G401.6 (cell line): ENCODE results near the gene RABGGTA.

Source experiments
- FAIRE-seq: peaks from 2 replicates; lab custom pipeline; 2012; peaks lifted over from hg19 to GRCh38; lab: Jason Lieb, UNC

The RABGGTA gene

GRCh38 chr14:24300326-24300980 is 29.1 kb upstream of the RABGGTA start:
- no peak for FAIRE-seq

- peak; percentile 91 for FAIRE-seq
These were observed 28.1 kb upstream of the RABGGTA start, which contains the start of the genes DHRS1 and NOP9 for GRCh38 chr14:24299255-24300191. Gene DHRS1, minus strand, starts transcription at chr14:24299780. Its CDS starts 674 bp downstream, at chr14:24299106. Gene NOP9, plus strand, starts transcription at chr14:24299850. Its CDS starts 105 bp downstream, at chr14:24299955.

- no peak for FAIRE-seq
These were observed 27.5 kb upstream of the RABGGTA start for GRCh38 chr14:24298892-24299254.

DNA sequence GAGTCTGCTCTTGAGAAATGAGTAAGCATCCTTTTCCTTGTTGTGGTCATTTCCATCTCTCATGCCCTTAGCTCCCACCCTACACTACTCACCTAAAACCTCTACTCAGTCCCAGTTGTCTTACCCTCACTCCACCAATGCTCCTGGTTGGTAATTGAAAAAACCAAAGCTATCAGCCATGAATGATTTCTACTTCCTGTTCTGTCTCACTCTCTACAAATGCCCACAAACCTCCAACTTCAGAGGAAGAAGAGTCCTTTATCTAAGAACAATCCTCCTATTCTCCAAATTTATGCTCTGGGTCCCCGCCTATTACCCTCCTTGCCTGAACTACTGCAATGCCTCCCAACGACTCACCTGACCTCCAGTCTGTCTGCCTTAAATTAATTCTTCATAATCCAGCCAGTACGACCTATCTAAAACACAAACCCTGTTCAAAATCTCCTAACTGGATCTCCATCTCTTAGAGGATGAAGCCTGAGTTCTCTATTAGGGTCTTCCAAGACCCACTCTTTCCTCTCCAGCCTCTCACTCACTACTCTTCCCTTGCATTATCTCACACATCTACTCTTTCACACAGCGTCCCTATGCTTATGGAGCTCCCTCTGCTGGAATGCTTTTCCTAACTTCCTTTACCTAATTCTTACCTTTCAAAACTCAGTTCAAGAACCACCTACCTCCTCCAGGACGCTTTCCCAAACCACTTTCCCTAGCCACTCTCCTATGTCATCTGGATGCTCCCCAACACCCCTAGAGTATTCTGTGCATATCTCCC is 26.0 kb upstream of the RABGGTA start:
- FAIRE-seq: no peak

DNA sequence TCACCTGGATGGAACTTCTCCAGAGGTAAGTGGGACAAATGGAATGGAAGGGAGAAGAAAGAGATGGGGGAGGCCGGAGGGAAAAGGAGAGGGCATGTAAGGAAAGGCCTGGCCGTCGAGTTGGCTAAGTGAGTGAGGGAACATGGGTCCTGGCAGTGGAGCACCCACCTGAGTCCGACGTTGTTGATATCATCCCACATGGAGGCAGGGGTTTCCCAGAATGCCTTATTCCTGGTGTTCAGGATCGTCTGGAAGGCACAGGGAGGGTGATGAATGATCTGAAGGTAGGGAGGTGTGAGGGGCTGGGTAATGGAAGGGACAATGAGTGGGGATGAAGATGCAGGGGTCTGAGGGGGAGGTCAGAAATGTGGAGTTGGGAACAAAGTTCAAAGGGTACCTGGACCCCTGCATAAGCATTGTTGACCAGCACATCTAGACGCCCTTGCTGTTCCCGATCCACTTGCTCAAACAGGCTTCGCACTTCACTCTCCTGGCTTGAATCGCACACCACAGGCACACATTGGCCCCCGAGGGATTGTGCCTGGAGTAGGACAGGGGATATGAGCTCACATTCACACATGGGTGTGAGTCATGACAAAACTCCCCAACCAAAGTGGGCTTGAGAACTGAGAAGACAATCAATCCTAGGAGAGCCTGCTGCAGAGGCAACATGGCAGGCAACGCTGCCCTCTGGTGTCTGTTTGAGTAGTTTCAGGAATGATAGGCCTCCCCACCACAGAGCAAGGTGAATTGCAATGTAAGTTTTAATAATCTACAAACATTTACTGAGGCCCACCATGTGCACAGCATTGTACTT is 25.2 kb upstream of the RABGGTA start:
- peak; percentile 46 for FAIRE-seq

DNA sequence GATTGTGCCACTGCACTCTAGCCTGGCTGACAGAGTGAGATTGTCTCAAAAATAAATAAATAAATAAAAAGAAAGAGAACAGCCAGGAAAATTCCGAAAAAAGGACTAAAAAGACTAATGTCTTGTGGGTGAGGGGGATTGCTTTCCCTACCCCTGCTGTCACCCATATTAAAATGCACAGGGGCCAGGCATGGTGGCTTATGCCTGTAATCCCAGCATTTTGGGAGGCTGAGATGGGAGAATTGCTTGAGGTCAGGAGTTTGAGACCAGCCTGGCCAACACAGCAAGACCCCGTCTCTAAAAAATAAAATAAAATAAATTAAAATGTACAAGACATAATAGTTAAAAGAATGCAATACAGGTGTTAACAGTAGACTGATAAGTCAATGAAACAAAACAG is 22.1 kb upstream of the RABGGTA start:
- FAIRE-seq: no peak

DNA sequence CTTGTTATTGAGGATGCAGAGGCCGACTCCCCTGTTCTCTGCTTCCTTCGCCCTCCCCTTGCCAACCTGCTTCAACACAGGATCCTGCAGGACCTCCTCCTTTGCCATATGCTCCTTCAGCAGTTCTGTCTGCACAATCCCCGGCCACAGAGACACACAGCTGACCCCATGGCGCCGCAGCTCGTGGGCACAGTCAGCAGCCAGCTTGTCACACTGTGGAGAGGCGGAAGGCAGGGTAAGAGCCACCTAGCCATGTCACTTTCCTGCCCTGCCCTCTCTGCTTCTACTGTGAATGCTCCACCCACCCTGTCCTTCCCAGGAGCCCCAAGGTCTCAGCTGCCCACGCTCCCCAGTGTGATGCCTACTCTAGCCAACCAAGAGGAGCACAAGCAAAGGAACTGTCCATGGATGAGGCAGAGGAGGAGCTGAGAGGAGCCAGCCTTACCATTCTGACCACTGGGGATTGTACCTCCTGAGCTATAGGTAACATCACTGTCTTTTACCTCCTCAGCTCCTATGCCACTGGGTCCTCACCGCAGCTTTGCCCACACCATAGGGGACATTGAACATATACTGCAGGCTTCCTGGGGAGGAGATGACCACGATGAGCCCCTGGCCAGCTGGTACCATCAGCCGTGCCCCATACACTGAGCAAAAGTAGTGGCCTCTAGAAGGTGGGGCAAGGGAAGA is 20.9 kb upstream of the RABGGTA start:
- FAIRE-seq: no peak

DNA sequence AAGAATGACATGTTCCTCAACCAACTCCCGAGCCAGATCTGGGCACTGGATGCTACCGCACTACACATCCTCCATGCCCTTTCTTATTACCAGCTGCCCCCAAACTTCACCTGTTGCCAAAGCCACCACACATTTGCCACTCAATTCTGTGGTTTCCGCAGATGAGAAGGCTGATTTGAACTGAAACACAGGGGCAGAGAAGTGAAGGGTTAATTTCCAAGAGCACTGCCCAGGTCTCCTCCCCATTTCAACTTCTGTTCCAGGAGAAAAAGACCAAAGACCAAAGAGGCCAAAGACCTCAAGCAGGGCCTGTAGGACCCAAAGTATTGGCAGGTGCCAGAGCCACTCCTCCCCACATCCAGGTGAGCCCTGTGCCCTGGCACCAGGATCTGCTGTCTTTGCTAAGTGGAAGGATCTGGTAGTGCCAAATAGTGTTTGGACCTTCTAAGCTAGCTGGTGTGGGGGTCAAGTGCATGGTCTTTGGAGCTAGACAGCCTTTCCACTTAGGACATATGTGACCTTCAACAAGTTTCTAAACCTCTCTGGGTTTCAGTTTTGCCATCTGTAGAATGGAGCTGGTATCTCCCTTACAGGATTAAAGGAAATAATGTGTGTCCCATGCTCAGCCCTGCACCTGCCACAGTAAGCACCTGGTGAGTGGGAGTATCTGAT is 20.2 kb upstream of the RABGGTA start:
- FAIRE-seq: no peak

DNA sequence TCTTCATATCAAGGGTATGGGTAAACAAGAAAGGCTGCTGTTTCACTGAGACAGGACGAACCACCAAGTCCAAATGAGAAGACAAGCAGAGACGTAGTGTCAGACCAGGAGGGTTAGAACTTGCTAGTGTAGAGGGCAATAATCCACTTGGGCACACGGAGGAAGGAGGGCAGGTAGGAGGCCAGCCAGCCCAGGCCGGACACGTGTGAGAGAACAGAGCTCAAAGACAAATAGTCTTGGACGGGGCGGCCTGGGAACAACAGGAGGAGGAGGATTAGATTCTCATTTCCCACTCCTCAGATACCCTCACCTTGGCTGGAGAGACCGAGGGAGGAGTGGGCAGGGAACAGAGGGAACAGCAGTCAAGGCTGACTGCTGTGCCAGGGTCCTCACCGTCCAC is 19.3 kb upstream of the RABGGTA start:
- FAIRE-seq: no peak

GRCh38 chr14:24289649-24290280 is 18.4 kb upstream of the RABGGTA start:
- no peak for FAIRE-seq

DNA sequence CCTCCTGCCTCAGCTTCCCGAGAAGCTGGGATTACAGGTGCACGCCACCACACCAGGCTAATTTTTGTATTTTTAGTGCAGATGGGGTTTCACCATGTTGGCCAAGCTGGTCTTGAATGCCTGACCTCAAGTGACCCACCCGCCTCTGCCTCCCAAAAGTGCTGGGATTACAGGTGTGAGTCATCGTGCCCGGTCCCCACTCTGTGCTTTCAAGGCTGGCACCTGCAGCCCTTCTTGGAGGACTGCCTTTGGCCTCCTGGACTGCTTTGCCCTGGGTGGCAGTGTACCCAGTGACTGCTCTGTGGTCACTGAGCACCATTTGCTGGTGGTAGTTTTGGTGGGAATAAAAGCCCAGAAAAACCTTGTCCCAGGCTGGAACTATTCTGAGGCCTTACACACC is 15.6 kb upstream of the RABGGTA start:
- FAIRE-seq: no peak

DNA sequence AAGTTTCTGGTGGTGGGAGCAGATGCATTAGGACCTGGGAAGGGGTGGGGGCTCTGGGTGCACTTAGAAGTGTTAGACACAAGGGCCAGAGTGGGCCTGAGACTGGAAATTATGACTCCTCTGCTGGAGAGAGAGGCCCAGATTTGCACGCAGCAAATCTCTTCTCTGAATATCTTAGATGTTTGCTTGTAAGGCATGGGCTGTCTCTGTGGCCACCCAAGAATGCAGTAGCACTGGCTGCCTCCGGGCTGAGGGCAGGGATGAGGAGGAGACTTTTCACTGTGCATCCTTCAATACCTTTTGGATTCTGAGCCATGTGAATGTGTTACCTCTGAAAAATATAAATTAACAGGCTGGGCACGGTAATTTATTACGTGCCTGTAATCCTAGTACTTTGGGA is 14.0 kb upstream of the RABGGTA start:
- FAIRE-seq: no peak

- no peak for FAIRE-seq
These were observed 13.2 kb upstream of the RABGGTA start for GRCh38 chr14:24284501-24285035.

- FAIRE-seq: no peak
These were observed 12.5 kb upstream of the RABGGTA start for GRCh38 chr14:24283796-24284460.

DNA sequence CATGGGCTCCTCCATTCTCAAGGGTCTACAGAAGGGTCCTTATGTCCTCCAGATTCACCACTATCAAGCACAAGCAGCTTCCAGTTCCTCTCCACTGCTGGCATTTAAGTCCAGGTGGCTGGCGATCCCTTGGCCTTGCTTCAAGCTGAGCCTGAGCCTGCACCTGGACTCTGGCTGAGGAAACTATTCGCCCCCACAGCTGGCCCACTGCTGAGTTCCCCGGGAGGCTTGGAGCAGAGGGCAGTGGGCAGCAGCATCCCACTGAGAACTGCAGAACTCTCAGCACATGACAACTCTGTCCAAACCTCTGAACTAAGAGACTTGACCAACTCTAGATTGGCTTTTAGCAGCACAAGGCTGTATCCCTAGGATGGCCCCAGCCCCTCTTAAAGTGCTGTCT is 11.3 kb upstream of the RABGGTA start:
- FAIRE-seq: no peak

DNA sequence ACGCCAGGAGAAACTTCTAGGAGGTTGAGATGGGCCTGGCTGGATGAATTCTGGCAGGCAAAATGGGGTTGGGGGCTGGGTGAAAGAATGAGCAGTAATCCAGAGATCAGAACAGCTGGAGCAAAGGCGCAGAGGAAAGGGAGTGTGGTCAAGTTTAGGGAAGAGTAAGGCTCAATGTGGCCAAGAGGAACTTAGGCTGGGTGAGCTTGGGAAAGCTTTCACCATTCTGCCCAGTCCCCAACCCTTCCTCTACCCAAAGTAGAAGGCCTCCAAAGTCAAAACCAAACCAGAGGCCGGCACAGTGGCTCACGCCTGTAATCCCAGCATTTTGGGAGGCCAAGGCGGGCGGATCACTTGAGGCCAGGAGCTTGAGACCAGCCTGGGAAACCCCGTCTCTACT is 10.2 kb upstream of the RABGGTA start:
- no peak for FAIRE-seq

DNA sequence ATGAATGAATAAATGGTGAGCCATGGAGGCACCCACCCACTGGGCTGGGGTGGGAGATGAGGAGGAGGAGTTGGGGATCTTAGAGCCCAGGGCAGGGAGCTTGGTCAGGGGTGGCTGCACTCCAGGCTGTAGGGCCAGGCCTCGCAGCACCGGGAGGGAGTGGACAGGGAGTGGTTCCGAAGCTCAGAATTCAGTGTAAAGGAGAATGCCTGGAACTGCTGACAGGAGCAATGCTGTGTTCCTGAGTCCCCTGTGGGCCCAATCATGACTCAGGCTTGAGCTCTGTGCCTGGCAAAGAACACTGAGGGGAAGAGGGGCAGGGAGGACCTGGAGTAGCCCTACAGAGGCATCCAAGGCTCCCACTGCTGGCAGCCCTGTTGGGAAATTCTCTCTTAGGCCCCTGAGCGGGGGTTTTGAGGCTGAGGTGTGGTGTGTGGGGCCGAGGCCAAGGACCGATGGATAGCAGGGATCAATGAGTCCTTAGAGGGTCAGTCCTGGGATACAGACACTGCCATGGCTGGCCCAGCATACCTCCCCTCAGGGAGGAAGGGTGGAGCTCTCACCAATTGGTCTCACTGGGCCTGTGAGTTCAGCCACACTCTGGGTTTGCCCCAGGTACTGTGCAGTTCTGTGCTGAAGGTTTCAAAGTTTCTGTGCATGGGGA is 9.5 kb upstream of the RABGGTA start:
- FAIRE-seq: no peak

DNA sequence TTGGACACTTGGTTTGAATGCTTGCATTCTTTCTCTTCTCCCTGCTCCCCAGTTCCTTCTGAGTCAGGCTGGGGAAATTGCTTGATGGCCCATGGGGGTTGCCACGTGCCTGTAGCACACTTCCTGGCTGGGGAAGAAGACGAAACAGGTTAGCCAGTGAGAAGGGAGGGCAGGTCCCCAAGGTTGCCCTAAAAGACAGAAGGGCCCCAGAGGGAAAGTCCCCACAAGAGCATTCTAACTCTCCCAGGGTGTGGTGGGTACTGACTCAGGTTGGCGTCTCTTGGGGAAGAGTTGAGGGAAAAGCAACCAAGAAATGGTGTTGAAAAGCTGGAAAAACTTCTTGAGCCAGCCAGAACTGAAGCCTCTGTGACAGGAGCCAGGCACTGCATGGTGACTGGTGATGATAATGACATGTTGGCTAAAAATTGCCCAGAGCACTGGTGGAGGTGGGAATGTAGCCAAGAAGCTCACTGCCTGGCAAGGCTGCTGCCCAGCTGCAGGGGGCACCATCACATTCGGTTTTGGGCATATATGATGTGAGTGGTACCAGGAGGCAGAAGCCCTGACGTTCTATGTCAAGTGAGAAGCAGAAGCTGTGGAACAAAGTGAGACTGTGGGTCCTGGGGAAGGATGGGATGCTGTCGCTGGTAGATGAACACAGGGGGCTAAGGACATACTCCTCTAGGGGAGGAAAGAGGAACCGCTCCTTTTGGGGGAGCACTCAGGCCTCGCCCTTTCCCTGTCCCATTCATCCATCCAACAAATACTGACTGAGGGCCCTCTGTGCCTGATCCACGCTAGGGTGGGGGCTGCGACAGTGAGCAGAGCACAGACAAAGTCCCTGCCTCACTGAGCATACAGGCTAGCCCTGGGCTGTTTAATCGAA is 8.1 kb upstream of the RABGGTA start:
- FAIRE-seq: no peak
